Activated T-cell treated with anti-CD3 and anti-CD28 coated beads, Interleukin-2, amount 50 U/mL, for 4 hours (primary cell): ENCODE results near the gene PDZD2. TPM values are rescaled to one million over a fixed set of nuclear protein-coding genes. Genes with fewer than 3 reads are reported as not detected.

ENCODE experiments used
- ATAC-seq, 2 donors: fragments of 200-7000 bp; cut with Tn5 transposase; one replicate each; pipeline ENCODE4 v1.10.0; 2021
- DNase-seq: peaks from one replicate; pipeline ENCODE4 v3.0.0-alpha.2; 2020
- H3K27me3 Mint-ChIP-seq: one replicate; pipeline ENCODE4 v1.8.0; 2021; ENCODE audit warnings: low read depth, mixed read lengths
- H3K36me3 Mint-ChIP-seq: one replicate; pipeline ENCODE4 v1.8.0; 2022; ENCODE audit warnings: mixed read lengths; ENCODE audit not compliant: insufficient read depth
- H3K4me1 Mint-ChIP-seq: one replicate; pipeline ENCODE4 v1.8.0; 2021; ENCODE audit warnings: low read depth, mixed read lengths
- H3K4me3 Mint-ChIP-seq: one replicate; pipeline ENCODE4 v1.8.0; 2021; ENCODE audit warnings: mild to moderate bottlenecking, moderate library complexity, mixed read lengths
- H3K9me3 Mint-ChIP-seq: one replicate; pipeline ENCODE4 v1.8.0; 2021; ENCODE audit warnings: mixed read lengths
- total RNA-seq, 3 donors: library from RNA; stranded (reverse); gene quantifications; one replicate each; pipeline ENCODE4 v1.2.1, GENCODE V29; 2021

The PDZD2 gene
- total RNA-seq, 3 donors from 2014 or later = 0.03 to 0.24 (median 0.05) TPM

DNA sequence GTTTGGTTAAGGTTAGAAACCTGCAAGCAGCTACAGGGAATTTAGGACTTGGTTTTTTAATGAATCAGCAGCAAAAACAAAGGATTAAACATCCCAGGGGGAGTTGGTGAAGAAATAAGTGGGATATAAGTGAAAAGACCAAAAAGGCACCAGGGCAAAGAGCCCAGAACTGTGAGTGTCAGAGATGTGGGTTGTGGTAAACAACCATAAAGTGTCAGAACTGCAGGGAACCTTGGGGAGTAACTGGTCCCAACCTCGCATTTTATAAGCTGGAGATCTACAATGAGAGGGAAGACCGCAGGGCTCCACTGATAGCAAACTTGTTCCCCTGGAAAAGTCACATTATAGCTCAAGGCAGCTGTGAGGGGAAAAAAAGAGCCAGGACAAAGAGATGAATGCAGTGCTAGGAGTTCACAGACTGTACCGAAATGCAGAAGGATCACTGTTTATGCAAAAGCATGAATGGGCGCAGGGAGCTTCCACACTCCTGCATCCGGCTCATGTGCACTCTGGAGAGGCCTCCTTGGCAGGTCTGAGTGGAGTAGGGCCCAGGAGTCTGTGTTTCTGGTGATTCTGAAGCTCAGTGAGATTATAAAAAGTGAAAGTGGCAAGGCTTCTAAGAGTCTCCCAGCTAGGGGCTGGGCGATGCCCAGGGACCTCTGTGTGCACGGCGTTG is 378.9 kb downstream of the PDZD2 start:
- H3K36me3 Mint-ChIP-seq = no peaks in the 10 kb centered on the region
- H3K27me3 Mint-ChIP-seq = peaks cover 4% of the 10 kb centered on the region
- H3K9me3 Mint-ChIP-seq = no peaks in the 10 kb centered on the region
- ATAC-seq (peak in 1 of 2 donors; percentile 7), DNase-seq (no peak)
- H3K4me1 Mint-ChIP-seq = peaks cover 18% of the 10 kb centered on the region
- peak overlapping the region; percentile 24 for H3K4me3 Mint-ChIP-seq

DNA sequence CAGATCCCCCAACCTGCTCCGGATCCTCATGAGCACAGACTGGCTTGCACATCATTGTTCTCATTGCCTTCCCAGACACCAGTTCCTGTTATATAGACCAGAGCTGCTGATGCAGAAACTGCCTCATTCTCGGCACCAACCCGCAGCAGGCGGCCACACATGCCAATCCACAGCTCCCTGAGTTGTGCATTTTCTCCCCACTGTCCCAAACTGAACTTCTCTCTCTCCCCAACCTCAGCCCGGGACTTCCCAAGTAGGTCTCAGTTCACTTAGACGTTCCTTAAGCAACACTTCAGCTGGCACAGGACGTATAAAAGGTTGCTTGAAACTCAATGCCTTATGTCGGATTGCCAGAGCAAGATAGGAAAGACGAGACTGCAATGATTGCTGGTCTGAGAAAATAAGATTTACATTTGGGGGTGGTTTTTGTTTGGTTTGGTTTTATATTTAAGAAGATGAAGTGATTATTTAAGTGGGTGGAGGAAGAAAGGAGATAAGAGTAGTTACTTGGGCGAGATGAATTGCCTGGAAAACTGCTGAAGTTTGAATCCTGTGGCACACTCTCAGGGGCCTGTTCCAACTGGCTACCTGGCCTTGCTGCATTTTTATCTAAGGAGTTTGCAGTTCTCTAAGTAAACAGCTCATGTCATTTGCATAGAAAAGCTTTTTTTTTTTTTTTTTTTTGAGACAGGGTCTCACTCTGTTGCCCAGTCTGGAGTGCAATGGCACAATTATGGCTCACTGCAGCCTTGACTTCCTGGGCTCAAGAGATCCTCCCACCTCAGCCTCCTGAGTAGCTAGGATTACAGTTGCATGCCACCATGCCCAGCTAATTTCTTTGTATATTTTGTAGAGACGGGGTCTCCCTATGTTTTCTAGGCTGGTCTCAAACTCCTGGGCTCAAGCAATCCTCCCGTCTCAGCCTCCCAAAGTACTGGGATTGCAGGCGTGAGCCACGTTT is 379.8 kb downstream of the PDZD2 start:
- ATAC-seq (no peak), DNase-seq (no peak)
- Mint-ChIP-seq H3K4me1 (peaks cover 18% of the 10 kb centered on the region), H3K9me3 (no peaks in the 10 kb centered on the region), H3K4me3 (no peak overlapping the region), H3K36me3 (no peaks in the 10 kb centered on the region), H3K27me3 (peaks cover 4% of the 10 kb centered on the region)

- ATAC-seq = peak; percentile 69 to 80
- peaks cover 18% of the 10 kb centered on the region for H3K4me1 Mint-ChIP-seq
- no peak for DNase-seq
- H3K27me3 Mint-ChIP-seq = peaks cover 4% of the 10 kb centered on the region
- H3K9me3 Mint-ChIP-seq = no peaks in the 10 kb centered on the region
- no peaks in the 10 kb centered on the region for H3K36me3 Mint-ChIP-seq
- peak overlapping the region; percentile 59 for H3K4me3 Mint-ChIP-seq
Observed at GRCh38 chr5:32020271-32020670, 381.3 kb downstream of the PDZD2 start.

GRCh38 chr5:32020946-32021345 is 382.0 kb downstream of the PDZD2 start:
- H3K27me3 Mint-ChIP-seq = peaks cover 3% of the 10 kb centered on the region
- H3K4me1 Mint-ChIP-seq = peaks cover 18% of the 10 kb centered on the region
- H3K9me3 Mint-ChIP-seq = no peaks in the 10 kb centered on the region
- H3K4me3 Mint-ChIP-seq = peak overlapping the region; percentile 59
- DNase-seq (no peak), ATAC-seq (no peak)
- H3K36me3 Mint-ChIP-seq = no peaks in the 10 kb centered on the region

- peak overlapping the region; percentile 54 for H3K4me3 Mint-ChIP-seq
- ATAC-seq = no peak
- no peaks in the 10 kb centered on the region for H3K9me3 Mint-ChIP-seq
- peaks cover 18% of the 10 kb centered on the region for H3K4me1 Mint-ChIP-seq
- H3K27me3 Mint-ChIP-seq = no peaks in the 10 kb centered on the region
- no peak for DNase-seq
- no peaks in the 10 kb centered on the region for H3K36me3 Mint-ChIP-seq
Observed at GRCh38 chr5:32021771-32022170, 382.8 kb downstream of the PDZD2 start.

DNA sequence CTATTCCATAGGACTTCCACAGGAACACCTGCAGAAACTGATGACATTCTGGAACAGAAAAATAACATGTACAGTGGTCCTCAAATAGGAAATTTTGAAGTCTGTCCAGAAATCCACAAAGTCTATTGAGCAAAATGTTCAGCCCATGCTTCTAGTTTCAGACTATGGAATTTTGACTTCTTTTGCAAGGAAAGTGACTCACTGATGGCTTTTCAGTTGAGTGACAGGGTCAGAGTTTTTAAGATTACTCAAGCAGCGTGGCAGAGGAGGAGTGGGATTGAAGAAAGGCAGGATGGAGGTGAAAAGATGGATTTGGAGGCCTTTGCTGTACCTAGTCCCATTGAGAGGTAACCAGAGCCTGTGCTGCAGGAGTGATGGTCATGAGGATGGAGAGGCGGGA is 383.7 kb downstream of the PDZD2 start:
- DNase-seq (no peak), ATAC-seq (no peak)
- Mint-ChIP-seq H3K4me1 (peaks cover 16% of the 10 kb centered on the region), H3K9me3 (no peaks in the 10 kb centered on the region), H3K4me3 (no peak overlapping the region), H3K36me3 (no peaks in the 10 kb centered on the region), H3K27me3 (no peaks in the 10 kb centered on the region)

- no peak for ATAC-seq
- peaks cover 10% of the 10 kb centered on the region for H3K4me1 Mint-ChIP-seq
Observed at GRCh38 chr5:32023816-32024215, 384.9 kb downstream of the PDZD2 start.

DNA sequence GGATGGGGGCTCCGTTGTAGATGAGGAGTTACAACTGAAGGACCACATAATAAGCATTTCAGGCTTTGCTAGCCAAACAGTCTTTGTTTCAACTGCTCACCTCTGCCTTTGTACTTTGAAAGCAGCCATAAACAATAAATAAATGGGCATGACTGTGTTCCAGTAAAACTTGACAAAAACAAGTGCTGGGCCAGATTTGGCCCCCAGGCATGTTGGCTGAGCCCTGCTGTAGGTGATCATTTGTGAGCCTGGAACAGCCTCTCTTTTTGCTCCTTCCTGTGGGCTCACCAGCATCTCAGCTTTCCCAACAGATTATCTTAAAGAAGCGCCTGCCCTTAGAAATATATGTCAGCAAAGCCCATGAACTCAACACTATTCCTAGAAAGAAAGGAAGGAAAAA is 385.8 kb downstream of the PDZD2 start:
- Mint-ChIP-seq H3K4me1 (peaks cover 10% of the 10 kb centered on the region), H3K36me3 (no peaks in the 10 kb centered on the region), H3K4me3 (no peak overlapping the region), H3K9me3 (no peaks in the 10 kb centered on the region), H3K27me3 (no peaks in the 10 kb centered on the region)
- DNase-seq = no peak
- no peak for ATAC-seq

More at GRCh38 chr5:32023816-32024215, 384.9 kb downstream of the PDZD2 start:
- DNase-seq = no peak
- no peaks in the 10 kb centered on the region for H3K9me3 Mint-ChIP-seq
- no peaks in the 10 kb centered on the region for H3K36me3 Mint-ChIP-seq
- no peak overlapping the region for H3K4me3 Mint-ChIP-seq
- no peaks in the 10 kb centered on the region for H3K27me3 Mint-ChIP-seq

GRCh38 chr5:32027093-32027716 is 388.3 kb downstream of the PDZD2 start:
- no peak for ATAC-seq
- Mint-ChIP-seq H3K9me3 (no peaks in the 10 kb centered on the region), H3K27me3 (no peaks in the 10 kb centered on the region), H3K36me3 (no peaks in the 10 kb centered on the region), H3K4me1 (no peaks in the 10 kb centered on the region), H3K4me3 (no peak overlapping the region)
- no peak for DNase-seq

GRCh38 chr5:32027717-32028458 is 389.0 kb downstream of the PDZD2 start:
- no peak for ATAC-seq
- no peaks in the 10 kb centered on the region for H3K36me3 Mint-ChIP-seq
- H3K9me3 Mint-ChIP-seq = no peaks in the 10 kb centered on the region
- H3K4me1 Mint-ChIP-seq = peaks cover 4% of the 10 kb centered on the region
- DNase-seq = no peak
- H3K27me3 Mint-ChIP-seq = no peaks in the 10 kb centered on the region
- H3K4me3 Mint-ChIP-seq = no peak overlapping the region

DNA sequence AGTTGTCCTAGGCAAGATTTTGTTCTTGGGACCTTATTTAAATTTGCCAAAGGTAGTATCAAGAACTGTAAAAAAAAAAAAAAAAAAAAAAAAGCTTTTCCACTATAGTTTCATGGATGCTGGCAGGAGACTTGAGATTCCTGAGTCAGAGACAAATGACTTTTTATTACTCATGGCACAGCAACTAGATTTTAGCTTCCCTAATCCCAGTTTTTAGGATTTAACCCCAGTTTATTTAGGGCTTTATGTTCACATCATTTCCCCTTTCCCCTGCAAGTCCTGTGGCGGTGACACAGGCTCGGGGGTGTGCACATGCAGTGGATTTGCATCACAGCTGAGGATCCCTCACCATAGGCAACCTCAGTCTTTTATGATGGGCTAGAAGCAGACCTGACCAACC is 390.3 kb downstream of the PDZD2 start:
- no peaks in the 10 kb centered on the region for H3K36me3 Mint-ChIP-seq
- DNase-seq (no peak), ATAC-seq (no peak)
- no peak overlapping the region for H3K4me3 Mint-ChIP-seq
- no peaks in the 10 kb centered on the region for H3K27me3 Mint-ChIP-seq
- H3K4me1 Mint-ChIP-seq = peaks cover 16% of the 10 kb centered on the region
- H3K9me3 Mint-ChIP-seq = no peaks in the 10 kb centered on the region

- no peaks in the 10 kb centered on the region for H3K36me3 Mint-ChIP-seq
- H3K4me1 Mint-ChIP-seq = peaks cover 16% of the 10 kb centered on the region
- no peaks in the 10 kb centered on the region for H3K9me3 Mint-ChIP-seq
- no peak overlapping the region for H3K4me3 Mint-ChIP-seq
- DNase-seq (no peak), ATAC-seq (no peak)
- H3K27me3 Mint-ChIP-seq = no peaks in the 10 kb centered on the region
Observed at GRCh38 chr5:32029781-32030180, 390.9 kb downstream of the PDZD2 start.

GRCh38 chr5:32030222-32030621 is 391.3 kb downstream of the PDZD2 start:
- no peak for ATAC-seq
- DNase-seq = no peak
- no peak overlapping the region for H3K4me3 Mint-ChIP-seq
- peaks cover 16% of the 10 kb centered on the region for H3K4me1 Mint-ChIP-seq
- H3K36me3 Mint-ChIP-seq = no peaks in the 10 kb centered on the region
- no peaks in the 10 kb centered on the region for H3K9me3 Mint-ChIP-seq
- H3K27me3 Mint-ChIP-seq = no peaks in the 10 kb centered on the region

DNA sequence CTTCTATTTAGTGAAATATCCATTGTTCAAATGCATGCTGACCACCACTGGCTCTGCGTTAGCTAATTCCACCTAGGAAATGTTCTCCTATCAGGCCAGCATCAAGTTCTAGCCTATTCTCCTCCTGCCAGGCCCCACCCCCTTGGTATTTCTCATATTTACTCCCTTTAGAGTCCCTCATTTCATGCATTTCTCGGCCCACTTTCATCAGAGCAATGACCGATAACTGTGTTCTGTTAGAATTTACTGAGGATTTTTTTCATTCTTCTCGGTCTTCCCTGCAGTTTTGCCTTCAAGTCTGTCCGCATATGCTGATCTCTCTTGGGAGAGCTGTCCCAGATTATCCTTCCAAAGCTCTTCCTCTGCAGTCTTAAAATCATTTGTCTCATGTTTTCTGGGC is 391.8 kb downstream of the PDZD2 start:
- Mint-ChIP-seq H3K9me3 (no peaks in the 10 kb centered on the region), H3K36me3 (no peaks in the 10 kb centered on the region), H3K4me3 (no peak overlapping the region), H3K4me1 (peaks cover 16% of the 10 kb centered on the region), H3K27me3 (no peaks in the 10 kb centered on the region)
- no peak for DNase-seq
- no peak for ATAC-seq
